Naive thymus-derived CD8-positive, alpha-beta T cell (primary cell): ENCODE results near the gene TMUB2. TPM values are rescaled to one million over a fixed set of nuclear protein-coding genes. Genes with fewer than 3 reads are reported as not detected.

Experiments
- ATAC-seq, 2 donors: fragments of 150-1000 bp; cut with Tn5 transposase in 1 of 2; sonication (Bioruptor Pico), chemical (Tn5 transposase) in 1 of 2; 1 replicate in 1 of 2; 2 replicates in 1 of 2; pipeline ENCODE4 v1.10.0; 2021; ENCODE audit warnings: mild to moderate bottlenecking in 2 of 2, moderate library complexity in 2 of 2
- POLR2A ChIA-PET: fragments of 350-600 bp; sonication (Branson Sonifier 250); formaldehyde crosslinking; loops from one replicate; lab custom pipeline; 2021; ENCODE audit warnings: antibody characterized with exemption; lab: Charles Lee
- DNase-seq, 10 donors: peaks; one replicate each; pipeline versions ENCODE4 v3.0.0 to v3.0.0-alpha.2; 2020 to 2022
- H3K27ac Mint-ChIP-seq, 10 donors: one replicate each; pipeline ENCODE4 v1.8.0; 2020 to 2022; ENCODE audit warnings: mild to moderate bottlenecking in 10 of 10, mixed read lengths in 10 of 10, moderate library complexity in 4 of 10, inconsistent platforms in 1 of 10
- H3K27me3 Mint-ChIP-seq, 5 donors: one replicate each; pipeline ENCODE4 v1.8.0; 2021 to 2022; ENCODE audit warnings: mixed read lengths in 5 of 5
- H3K36me3 Mint-ChIP-seq, 3 donors: one replicate each; pipeline ENCODE4 v1.8.0; 2020 to 2022; ENCODE audit warnings: mixed read lengths in 3 of 3, mild to moderate bottlenecking in 2 of 3, inconsistent platforms in 1 of 3
- H3K4me1 Mint-ChIP-seq, 4 donors: one replicate each; pipeline ENCODE4 v1.8.0; 2021 to 2022; ENCODE audit warnings: mixed read lengths in 4 of 4
- H3K4me3 Mint-ChIP-seq, 10 donors: one replicate each; pipeline ENCODE4 v1.8.0; 2020 to 2022; ENCODE audit warnings: mild to moderate bottlenecking in 10 of 10, mixed read lengths in 10 of 10, moderate library complexity in 6 of 10, inconsistent platforms in 1 of 10
- H3K9me3 Mint-ChIP-seq, 9 donors: one replicate each; pipeline ENCODE4 v1.8.0; 2020 to 2022; ENCODE audit warnings: mixed read lengths in 9 of 9, mild to moderate bottlenecking in 3 of 9, inconsistent platforms in 1 of 9, moderate library complexity in 1 of 9
- polyA plus RNA-seq, 3 donors: library from polyadenylated mRNA; unstranded; fragments of 300-500 nt; fragmentation: Illumina TruSeq; gene quantifications; one replicate each; pipeline ENCODE4 v1.2.3, GENCODE V29; 2021
- total RNA-seq, 8 experiments: library from RNA in 2 of 8; stranded (reverse) in 2 of 8; gene quantifications; one replicate each; pipeline ENCODE4 v1.2.3 and lab custom pipeline; 2021 to 2026

Gene TMUB2
- total and polyA plus RNA-seq, 5 experiments from 2014 or later: 22.1 to 50.5 (median 30.2) TPM

DNA sequence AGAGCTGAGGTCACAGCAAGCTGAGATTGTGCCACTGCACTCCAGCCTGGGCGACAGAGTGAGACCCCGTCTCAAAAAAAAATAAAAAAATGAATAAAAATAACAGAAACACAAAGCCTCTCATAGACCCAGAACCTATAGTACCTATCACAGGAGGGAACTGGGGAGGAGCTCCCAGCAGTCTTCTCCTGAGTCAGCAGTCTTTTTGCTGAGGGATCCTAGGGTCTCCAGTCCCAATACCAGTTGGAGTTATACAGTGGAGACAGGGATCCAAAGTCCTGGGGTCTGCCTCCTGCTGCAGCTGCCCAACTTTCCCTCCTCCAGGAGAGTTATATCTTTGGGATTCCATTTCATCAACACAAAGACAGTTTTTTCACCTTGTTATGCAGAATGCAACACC lies 3.7 kb upstream of the TMUB2 start:
- Mint-ChIP-seq H3K9me3 (no peaks in the 10 kb centered on the region), H3K36me3 (peaks cover 0 to 29% (median 6%) of the 10 kb centered on the region in 3 donors), H3K4me3 (peak overlapping the region in 4 of 10 donors; percentile 28 to 74 (median 34)), H3K27ac (peak overlapping the region in 3 of 10 donors; percentile 31 to 67 (median 62)), H3K27me3 (no peaks in the 10 kb centered on the region), H3K4me1 (peaks cover 20 to 48% (median 40%) of the 10 kb centered on the region in 4 donors)
- POLR2A ChIA-PET: interaction anchor here (1.7 kb wide), 1 partner anchor 144 kb away, joined by 10 read pairs; no protein-coding TSS in a partner anchor
- ATAC-seq (no peak), DNase-seq (no peak)

DNA sequence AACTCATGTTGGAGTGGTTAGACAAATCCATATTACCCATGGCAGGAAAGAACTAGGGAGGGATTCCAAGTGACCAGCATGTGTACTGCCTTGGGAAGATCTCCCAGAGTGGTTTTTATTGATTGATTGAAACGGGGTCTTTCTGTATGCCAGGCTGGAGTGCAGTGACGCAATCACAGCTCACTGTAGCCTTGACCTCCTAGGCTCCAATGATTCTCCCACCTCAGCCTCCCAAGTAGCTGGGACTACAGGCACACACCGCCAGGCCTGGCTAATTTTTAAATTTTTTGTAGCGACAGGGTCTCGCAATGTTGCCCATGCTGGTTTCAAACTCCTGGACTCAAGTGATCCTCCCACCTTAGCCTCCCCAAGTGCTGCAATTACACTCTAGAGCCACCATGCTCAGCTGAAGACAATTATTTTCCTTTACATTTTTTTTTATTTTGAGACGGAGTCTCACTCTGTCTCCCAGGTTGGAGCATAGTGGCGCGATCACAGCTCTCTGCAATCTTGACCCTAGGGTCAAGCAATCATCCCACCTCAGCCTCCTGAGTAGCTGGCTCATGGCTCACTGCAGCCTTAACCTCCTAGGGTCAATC lies 2.5 kb upstream of the TMUB2 start:
- peak overlapping the region in 7 of 10 donors; percentile 15 to 100 (median 48) for H3K4me3 Mint-ChIP-seq
- peak overlapping the region in 6 of 10 donors; percentile 19 to 62 (median 38) for H3K27ac Mint-ChIP-seq
- H3K36me3 Mint-ChIP-seq: peaks cover 0 to 25% (median 6%) of the 10 kb centered on the region in 3 donors
- DNase-seq (no peak), ATAC-seq (no peak)
- H3K27me3 Mint-ChIP-seq: no peaks in the 10 kb centered on the region
- H3K9me3 Mint-ChIP-seq: no peaks in the 10 kb centered on the region
- H3K4me1 Mint-ChIP-seq: peaks cover 20 to 53% (median 44%) of the 10 kb centered on the region in 4 donors
- POLR2A ChIA-PET: interaction anchor here (1.0 to 6.3 kb wide), 5 partner anchors 8 to 143 kb away, joined by 3 to 111 read pairs (median 10); partner anchors contain the start of genes ATXN7L3, HDAC5 and UBTF

DNA sequence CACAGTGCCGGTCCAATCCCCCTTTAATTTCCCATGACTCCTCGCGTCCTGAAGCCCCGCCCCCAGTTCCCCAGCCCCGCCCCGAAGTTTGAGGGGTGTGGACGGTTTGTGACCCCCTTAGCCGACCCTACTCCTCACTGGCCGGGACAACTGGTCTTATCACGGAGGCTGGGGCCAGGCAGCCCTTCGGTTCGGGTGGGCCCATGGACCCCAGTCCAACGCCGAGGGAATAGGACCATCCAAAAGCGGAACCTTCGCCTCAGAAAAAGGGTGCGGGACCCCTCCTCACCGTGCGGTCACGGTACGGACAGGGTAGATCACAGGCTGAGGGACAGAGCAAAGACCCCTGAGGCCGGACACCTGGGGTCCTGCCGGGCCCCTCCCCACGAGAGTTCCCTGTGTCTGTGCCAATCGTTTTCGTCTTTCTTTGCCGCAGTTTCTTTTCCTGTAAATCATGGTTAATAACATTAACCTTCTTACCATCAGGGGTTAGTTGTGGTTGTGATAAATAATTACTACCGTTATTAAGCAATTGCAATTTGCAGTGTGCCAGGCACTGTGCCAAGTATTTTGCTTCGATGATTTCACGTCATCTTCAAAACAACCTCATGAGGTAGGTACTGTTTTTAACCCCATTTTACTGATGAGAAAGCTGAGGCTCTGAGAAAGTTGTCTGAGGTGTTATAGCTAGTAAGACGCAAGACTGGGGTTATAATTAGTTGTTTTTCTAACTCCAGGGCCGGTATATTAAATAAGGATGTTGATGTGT lies 543 bp downstream of the TMUB2 start:
- DNase-seq: no peak
- peaks cover 0 to 28% (median 0%) of the 10 kb centered on the region in 3 donors for H3K36me3 Mint-ChIP-seq
- H3K9me3 Mint-ChIP-seq: no peaks in the 10 kb centered on the region
- H3K27me3 Mint-ChIP-seq: no peaks in the 10 kb centered on the region
- peak; percentile 62 to 65 for ATAC-seq
- H3K4me1 Mint-ChIP-seq: peaks cover 17 to 52% (median 47%) of the 10 kb centered on the region in 4 donors
- peak overlapping the region; percentile 95 to 100 (median 99) for H3K4me3 Mint-ChIP-seq
- POLR2A ChIA-PET: interaction anchor here (0.5 to 6.3 kb wide), 17 partner anchors 12 to 974 kb away, joined by 3 to 111 read pairs (median 6); partner anchors contain the start of genes ATXN7L3, HDAC5, HEXIM2 and TMEM101
- peak overlapping the region; percentile 98 to 100 (median 100) for H3K27ac Mint-ChIP-seq

DNA sequence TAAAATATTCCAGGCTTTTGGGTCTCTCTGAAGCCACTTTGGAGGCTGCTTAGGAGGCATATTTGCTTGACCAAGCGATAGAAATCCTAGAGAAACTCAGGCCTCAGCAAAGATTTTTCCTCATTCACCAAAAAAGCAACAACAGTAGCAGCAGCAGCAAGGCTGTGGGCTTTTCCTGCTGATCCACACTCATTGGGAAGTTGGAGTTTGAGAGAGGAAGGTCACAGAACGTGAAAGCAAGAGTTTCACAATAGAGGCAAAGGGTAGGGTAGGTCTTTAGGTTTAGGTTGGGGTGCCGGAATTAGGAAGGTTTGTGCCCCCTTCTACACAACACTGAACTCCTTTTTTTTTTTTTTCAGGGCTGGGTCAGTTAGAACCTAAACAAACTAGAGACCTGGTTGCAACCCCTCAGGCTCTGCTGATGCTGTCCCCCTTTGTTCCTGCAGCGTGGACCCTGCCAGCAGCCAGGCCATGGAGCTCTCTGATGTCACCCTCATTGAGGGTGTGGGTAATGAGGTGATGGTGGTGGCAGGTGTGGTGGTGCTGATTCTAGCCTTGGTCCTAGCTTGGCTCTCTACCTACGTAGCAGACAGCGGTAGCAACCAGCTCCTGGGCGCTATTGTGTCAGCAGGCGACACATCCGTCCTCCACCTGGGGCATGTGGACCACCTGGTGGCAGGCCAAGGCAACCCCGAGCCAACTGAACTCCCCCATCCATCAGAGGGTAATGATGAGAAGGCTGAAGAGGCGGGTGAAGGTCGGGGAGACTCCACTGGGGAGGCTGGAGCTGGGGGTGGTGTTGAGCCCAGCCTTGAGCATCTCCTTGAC lies 2.0 kb downstream of the TMUB2 start:
- POLR2A ChIA-PET: interaction anchor here (0.5 to 6.3 kb wide), 6 partner anchors 11 to 959 kb away, joined by 3 to 111 read pairs (median 4); partner anchors contain the start of genes ATXN7L3, HEXIM1 and UBTF
- ATAC-seq: no peak
- Mint-ChIP-seq H3K27ac (peak overlapping the region; percentile 98 to 100 (median 100)), H3K4me1 (peaks cover 17 to 43% (median 43%) of the 10 kb centered on the region in 4 donors), H3K27me3 (no peaks in the 10 kb centered on the region), H3K9me3 (no peaks in the 10 kb centered on the region), H3K36me3 (peaks cover 0 to 31% (median 0%) of the 10 kb centered on the region in 3 donors), H3K4me3 (peak overlapping the region; percentile 95 to 100 (median 99))
- no peak for DNase-seq

DNA sequence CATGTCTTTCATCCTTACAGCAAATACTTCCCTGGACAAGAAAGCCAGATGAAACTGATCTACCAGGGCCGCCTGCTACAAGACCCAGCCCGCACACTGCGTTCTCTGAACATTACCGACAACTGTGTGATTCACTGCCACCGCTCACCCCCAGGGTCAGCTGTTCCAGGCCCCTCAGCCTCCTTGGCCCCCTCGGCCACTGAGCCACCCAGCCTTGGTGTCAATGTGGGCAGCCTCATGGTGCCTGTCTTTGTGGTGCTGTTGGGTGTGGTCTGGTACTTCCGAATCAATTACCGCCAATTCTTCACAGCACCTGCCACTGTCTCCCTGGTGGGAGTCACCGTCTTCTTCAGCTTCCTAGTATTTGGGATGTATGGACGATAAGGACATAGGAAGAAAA lies 3.7 kb downstream of the TMUB2 start:
- no peaks in the 10 kb centered on the region for H3K27me3 Mint-ChIP-seq
- peak overlapping the region in 6 of 10 donors; percentile 40 to 90 (median 62) for H3K27ac Mint-ChIP-seq
- H3K4me3 Mint-ChIP-seq: peak overlapping the region in 6 of 10 donors; percentile 4 to 65 (median 35)
- H3K4me1 Mint-ChIP-seq: peaks cover 13 to 29% (median 28%) of the 10 kb centered on the region in 4 donors
- H3K9me3 Mint-ChIP-seq: no peaks in the 10 kb centered on the region
- POLR2A ChIA-PET: interaction anchor here (0.7 to 1.0 kb wide), 2 partner anchors 16 to 78 kb away, joined by 3 to 5 read pairs; no protein-coding TSS in a partner anchor
- DNase-seq (no peak), ATAC-seq (no peak)
- H3K36me3 Mint-ChIP-seq: peaks cover 0 to 42% (median 0%) of the 10 kb centered on the region in 3 donors

DNA sequence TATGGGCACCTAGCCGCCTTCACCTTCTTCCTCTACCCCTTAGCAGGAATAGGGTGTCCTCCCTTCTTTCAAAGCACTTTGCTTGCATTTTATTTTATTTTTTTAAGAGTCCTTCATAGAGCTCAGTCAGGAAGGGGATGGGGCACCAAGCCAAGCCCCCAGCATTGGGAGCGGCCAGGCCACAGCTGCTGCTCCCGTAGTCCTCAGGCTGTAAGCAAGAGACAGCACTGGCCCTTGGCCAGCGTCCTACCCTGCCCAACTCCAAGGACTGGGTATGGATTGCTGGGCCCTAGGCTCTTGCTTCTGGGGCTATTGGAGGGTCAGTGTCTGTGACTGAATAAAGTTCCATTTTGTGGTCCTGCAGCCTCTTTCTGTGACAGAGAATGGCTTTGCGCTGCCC lies 4.6 kb downstream of the TMUB2 start:
- H3K27ac Mint-ChIP-seq: peak overlapping the region in 8 of 10 donors; percentile 3 to 81 (median 62)
- H3K4me3 Mint-ChIP-seq: peak overlapping the region in 3 of 10 donors; percentile 7 to 29 (median 19)
- no peak for DNase-seq
- peaks cover 11 to 26% (median 22%) of the 10 kb centered on the region in 4 donors for H3K4me1 Mint-ChIP-seq
- peaks cover 0 to 49% (median 2%) of the 10 kb centered on the region in 3 donors for H3K36me3 Mint-ChIP-seq
- no peak for ATAC-seq
- H3K9me3 Mint-ChIP-seq: no peaks in the 10 kb centered on the region
- no peaks in the 10 kb centered on the region for H3K27me3 Mint-ChIP-seq
- POLR2A ChIA-PET: interaction anchor here (0.6 to 1.0 kb wide), 3 partner anchors 15 to 125 kb away, joined by 3 read pairs; partner anchors contain the start of gene LSM12

DNA sequence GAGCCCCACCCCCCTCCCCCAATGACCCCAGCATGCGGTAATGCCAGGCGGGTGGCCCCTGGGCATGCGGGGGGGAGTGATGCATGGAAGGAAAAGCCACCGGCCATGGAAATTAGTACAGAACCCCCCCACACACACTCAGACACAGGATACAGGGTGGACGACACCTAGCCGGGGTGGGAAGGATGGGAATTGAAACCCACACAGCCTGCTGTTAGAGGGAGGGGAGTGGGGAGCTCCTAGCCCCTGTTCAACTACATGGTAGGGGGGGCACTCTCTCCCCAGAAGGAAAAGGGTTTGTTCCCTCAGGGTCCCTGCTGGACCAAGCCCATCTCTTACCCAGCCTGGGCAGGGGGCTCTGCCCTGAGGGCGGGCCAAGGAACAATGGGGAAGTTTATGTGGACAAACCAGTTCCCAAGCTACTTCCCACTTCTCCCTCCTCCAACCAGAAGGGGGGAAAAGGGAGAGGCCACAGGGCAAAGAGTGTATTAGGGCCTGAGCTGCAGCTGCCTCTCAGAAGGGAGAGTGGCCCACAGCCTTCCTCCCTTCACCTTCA lies 5.2 kb downstream of the TMUB2 start:
- DNase-seq: no peak
- Mint-ChIP-seq H3K36me3 (peaks cover 0 to 54% (median 2%) of the 10 kb centered on the region in 3 donors), H3K4me1 (peaks cover 11 to 27% (median 19%) of the 10 kb centered on the region in 4 donors), H3K9me3 (no peaks in the 10 kb centered on the region), H3K4me3 (no peak overlapping the region), H3K27me3 (no peaks in the 10 kb centered on the region), H3K27ac (peak overlapping the region in 2 of 10 donors; percentile 8 to 38)
- POLR2A ChIA-PET: interaction anchor here (0.6 to 1.3 kb wide), 5 partner anchors 12 to 125 kb away, joined by 3 to 4 read pairs (median 3); partner anchors contain the start of gene LSM12
- ATAC-seq: no peak

DNA sequence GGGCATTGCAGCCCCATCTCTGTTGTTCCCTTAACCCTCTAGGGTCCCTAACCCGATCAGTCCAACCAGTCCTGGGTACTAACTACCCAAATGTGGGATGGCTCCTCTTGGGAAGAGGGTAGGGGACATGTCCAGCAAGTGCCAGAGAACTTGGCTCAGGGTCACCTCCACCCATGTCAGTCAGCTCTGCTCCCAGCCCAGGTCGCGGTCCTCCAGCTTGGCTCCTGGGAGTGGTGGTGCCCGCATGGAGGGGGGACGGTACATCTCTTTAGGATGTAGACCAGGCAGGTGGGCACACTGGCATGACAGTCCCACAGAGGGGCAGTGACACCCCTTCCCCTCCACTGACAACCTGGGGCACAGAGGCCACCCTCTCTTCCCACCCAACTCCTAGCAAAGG lies 6.0 kb downstream of the TMUB2 start:
- DNase-seq (no peak), ATAC-seq (no peak)
- H3K36me3 Mint-ChIP-seq: peaks cover 0 to 61% (median 2%) of the 10 kb centered on the region in 3 donors
- no peak overlapping the region for H3K4me3 Mint-ChIP-seq
- POLR2A ChIA-PET: interaction anchor here (1.0 to 1.3 kb wide), 2 partner anchors 11 to 28 kb away, joined by 3 to 4 read pairs; no protein-coding TSS in a partner anchor
- peaks cover 13 to 31% (median 21%) of the 10 kb centered on the region in 4 donors for H3K4me1 Mint-ChIP-seq
- H3K9me3 Mint-ChIP-seq: no peaks in the 10 kb centered on the region
- H3K27ac Mint-ChIP-seq: peak overlapping the region in 3 of 10 donors; percentile 46 to 80 (median 73)
- H3K27me3 Mint-ChIP-seq: no peaks in the 10 kb centered on the region

DNA sequence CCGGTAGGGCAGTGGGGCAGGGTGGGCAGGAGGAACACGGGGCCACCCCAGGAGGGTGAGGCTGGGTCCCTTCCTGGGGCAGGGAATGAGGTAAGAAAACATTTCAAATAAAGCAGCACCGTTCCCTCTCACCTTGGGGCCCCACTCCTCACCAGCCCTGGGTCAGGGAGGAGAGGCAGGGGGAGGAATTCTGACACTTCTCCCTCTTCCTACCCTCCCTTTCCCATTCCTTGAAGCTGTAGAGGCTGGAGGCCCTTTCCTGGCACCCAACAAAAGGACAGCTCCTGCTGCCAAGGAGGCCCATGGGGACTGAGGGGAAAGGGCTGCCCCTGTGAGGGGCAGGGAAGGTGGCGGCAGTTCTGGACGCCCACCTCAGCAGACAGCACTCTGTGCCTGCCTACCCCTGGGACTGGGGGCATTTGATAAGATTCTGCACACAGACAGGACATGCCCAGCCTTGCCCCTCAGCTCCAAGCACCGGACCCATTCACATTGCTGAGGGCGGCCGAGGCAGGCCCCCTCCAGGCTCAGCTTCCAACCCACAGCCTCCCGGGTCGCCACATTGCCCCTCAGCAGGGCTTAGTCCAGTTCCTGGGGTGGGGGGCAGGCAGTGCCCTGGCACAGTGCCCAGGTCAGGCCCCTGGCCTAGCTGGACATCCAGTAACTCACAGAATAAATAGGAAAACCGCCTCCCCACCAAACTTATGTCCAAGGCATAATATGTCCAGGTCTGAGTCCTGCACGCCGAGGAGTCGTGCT lies 6.7 kb downstream of the TMUB2 start:
- ATAC-seq (no peak), DNase-seq (no peak)
- no peaks in the 10 kb centered on the region for H3K9me3 Mint-ChIP-seq
- peaks cover 16 to 30% (median 21%) of the 10 kb centered on the region in 4 donors for H3K4me1 Mint-ChIP-seq
- no peak overlapping the region for H3K4me3 Mint-ChIP-seq
- no peaks in the 10 kb centered on the region for H3K27me3 Mint-ChIP-seq
- H3K27ac Mint-ChIP-seq: peak overlapping the region in 2 of 10 donors; percentile 73 to 80
- peaks cover 0 to 67% (median 2%) of the 10 kb centered on the region in 3 donors for H3K36me3 Mint-ChIP-seq
- POLR2A ChIA-PET: interaction anchor here (1.3 kb wide), 1 partner anchor 10 kb away, joined by 4 read pairs; no protein-coding TSS in a partner anchor

DNA sequence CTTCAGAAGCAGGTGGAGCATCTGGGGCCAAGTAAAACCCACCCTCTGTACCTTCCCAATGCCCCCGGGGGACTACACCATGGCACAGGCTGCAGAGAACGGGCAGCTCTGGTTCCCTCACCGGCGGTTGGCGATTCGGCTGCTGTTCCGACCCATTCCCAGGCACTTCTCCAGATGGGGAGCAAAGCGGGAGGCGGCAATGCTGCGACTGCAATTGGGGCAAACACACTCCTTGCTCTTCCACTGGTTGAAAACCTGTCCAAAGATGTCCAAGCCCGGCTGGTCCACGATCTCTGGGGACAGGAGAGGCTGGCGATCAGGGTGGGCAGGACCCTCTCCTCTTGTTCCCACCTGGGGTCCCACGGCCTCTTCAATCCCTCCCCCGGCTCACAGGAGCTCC lies 10.3 kb downstream of the TMUB2 start:
- DNase-seq (no peak), ATAC-seq (no peak)
- Mint-ChIP-seq H3K4me3 (peak overlapping the region in 3 of 10 donors; percentile 89 to 96 (median 92)), H3K9me3 (no peaks in the 10 kb centered on the region), H3K4me1 (peaks cover 21 to 35% (median 28%) of the 10 kb centered on the region in 4 donors), H3K36me3 (peaks cover 0 to 50% (median 2%) of the 10 kb centered on the region in 3 donors), H3K27ac (peak overlapping the region in 6 of 10 donors; percentile 90 to 97 (median 96)), H3K27me3 (no peaks in the 10 kb centered on the region)
- POLR2A ChIA-PET: interaction anchor here (0.6 to 11.1 kb wide), 6 partner anchors 10 to 476 kb away, joined by 8 to 367 read pairs (median 13); partner anchors contain the start of genes SLC25A39, TMUB2 and UBTF
